CD4-positive, alpha-beta T cell (primary cell): ENCODE measurements around the gene IL13RA2. TPM values are rescaled to one million over a fixed set of nuclear protein-coding genes. Genes with fewer than 3 reads are reported as not detected.

ENCODE experiments used
- ATAC-seq: fragments of 200-7000 bp; cut with Tn5 transposase; one replicate; pipeline ENCODE4 v1.10.0; 2022; ENCODE audit warnings: mild to moderate bottlenecking; ENCODE audit not compliant: poor library complexity
- CTCF ChIA-PET: fragments of 350-600 bp; sonication (Branson Sonifier 250); formaldehyde crosslinking; loops from one replicate; lab custom pipeline; 2021; ENCODE audit warnings: antibody characterized with exemption, inconsistent platforms; lab: Charles Lee
- POLR2A ChIA-PET: fragments of 350-600 bp; sonication (Branson Sonifier 250); formaldehyde crosslinking; loops from one replicate; lab custom pipeline; 2021; ENCODE audit warnings: antibody characterized with exemption, inconsistent platforms; lab: Charles Lee
- DNase-seq, 14 experiments: peaks; one replicate each; pipeline ENCODE4 v3.0.0-alpha.2; 2013 to 2020; ENCODE audit warnings: mixed read lengths in 2 of 14
- H3K27ac ChIP-seq, 2 donors: one replicate each; pipeline versions ENCODE4 v1.5.1 to v1.7.0; 2013; ENCODE audit warnings: low read length in 2 of 2, low read depth in 1 of 2, mild to moderate bottlenecking in 1 of 2
- H3K27me3 ChIP-seq, 2 experiments: 1 replicate in 1 of 2; 2 replicates in 1 of 2; pipeline versions ENCODE4 v1.6.1 to v1.7.0; 2013; ENCODE audit warnings: low read length in 2 of 2, control low read depth in 1 of 2, mild to moderate bottlenecking in 1 of 2, moderate library complexity in 1 of 2; ENCODE audit not compliant: insufficient read depth in 2 of 2, control insufficient read depth in 1 of 2
- H3K36me3 ChIP-seq: one replicate; pipeline ENCODE4 v1.6.1; 2013; ENCODE audit warnings: low read length, control low read depth; ENCODE audit not compliant: insufficient read depth
- H3K4me1 ChIP-seq: one replicate; pipeline ENCODE4 v1.6.1; 2013; ENCODE audit warnings: low read length, control low read depth; ENCODE audit not compliant: insufficient read depth
- H3K4me3 ChIP-seq: one replicate; pipeline ENCODE4 v1.5.1; 2013; ENCODE audit warnings: mild to moderate bottlenecking, low read length, moderate library complexity
- H3K9me3 ChIP-seq, 2 experiments: 1 replicate in 1 of 2; 2 replicates in 1 of 2; pipeline versions ENCODE4 v1.6.1 to v1.7.0; 2013; ENCODE audit warnings: low read length in 2 of 2, mild to moderate bottlenecking in 2 of 2, control low read depth in 1 of 2, moderate library complexity in 1 of 2; ENCODE audit not compliant: control insufficient read depth in 1 of 2, insufficient read depth in 1 of 2
- H3K27ac Mint-ChIP-seq: one replicate; pipeline ENCODE4 v1.8.0; 2020; ENCODE audit warnings: mixed read lengths
- H3K27me3 Mint-ChIP-seq: one replicate; pipeline ENCODE4 v1.8.0; 2021; ENCODE audit warnings: mixed read lengths
- H3K36me3 Mint-ChIP-seq: one replicate; pipeline ENCODE4 v1.8.0; 2021; ENCODE audit warnings: low read depth, mixed read lengths
- H3K4me1 Mint-ChIP-seq: one replicate; pipeline ENCODE4 v1.8.0; 2021; ENCODE audit warnings: low read depth, mixed read lengths
- H3K4me3 Mint-ChIP-seq: one replicate; pipeline ENCODE4 v1.8.0; 2020; ENCODE audit warnings: mild to moderate bottlenecking, mixed read lengths
- H3K9me3 Mint-ChIP-seq: one replicate; pipeline ENCODE4 v1.8.0; 2020; ENCODE audit warnings: mixed read lengths
- intact Hi-C, 2 experiments: fragments of 100-400 bp; cut with DNase I in 1 of 2; cut with micrococcal nuclease in 1 of 2; formaldehyde crosslinking; loops; one replicate each; pipeline versions ENCODE4 v1.15.1 to v1.9.0; 2023 to 2025; cut with DNase I, micrococcal nuclease
- total RNA-seq, 174 experiments: library from RNA in 2 of 174; stranded (reverse) in 2 of 174; gene quantifications; one replicate each; pipeline ENCODE4 v1.2.3 and lab custom pipeline; 2021 to 2026
- TF ChIP-seq, protein P1 (sequence below): fragments of 200-600 bp; IDR thresholded peaks from one replicate; pipeline ENCODE4 v1.8.0; 2022; ENCODE audit warnings: antibody characterized with exemption, mild to moderate bottlenecking

Gene IL13RA2
- total RNA-seq, 2 experiments from 2014 or later = not detected

DNA sequence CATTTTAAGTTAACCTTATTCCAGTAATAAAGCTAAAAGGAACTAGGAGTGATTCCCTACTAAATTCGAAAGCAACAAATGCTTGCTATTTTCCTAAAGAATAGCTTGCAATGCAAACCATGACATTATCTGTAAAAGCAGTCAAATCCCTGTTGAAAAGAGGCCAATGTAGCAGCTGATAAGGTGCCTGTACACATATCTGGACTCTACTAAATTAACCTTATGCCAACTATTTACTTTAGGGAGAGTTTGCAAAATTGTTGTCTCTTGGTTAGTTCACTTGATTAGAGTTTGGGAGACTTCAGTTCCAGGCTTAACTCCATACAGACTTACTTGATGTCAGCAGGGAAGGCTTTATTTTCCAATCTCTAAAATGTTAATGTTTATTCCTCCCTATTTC lies 6.0 kb downstream of the IL13RA2 start:
- Histone ChIP-seq H3K36me3 (no peaks in the 10 kb centered on the region), H3K9me3 (no peaks in the 10 kb centered on the region), H3K4me3 (no peak overlapping the region), H3K4me1 (no peaks in the 10 kb centered on the region), H3K27me3 (no peaks in the 10 kb centered on the region), H3K27ac (no peak overlapping the region)
- intact Hi-C loops = no loop called here
- ChIA-PET CTCF (no interaction called here), POLR2A (no interaction called here)
- TF ChIP-seq, protein P1, sequence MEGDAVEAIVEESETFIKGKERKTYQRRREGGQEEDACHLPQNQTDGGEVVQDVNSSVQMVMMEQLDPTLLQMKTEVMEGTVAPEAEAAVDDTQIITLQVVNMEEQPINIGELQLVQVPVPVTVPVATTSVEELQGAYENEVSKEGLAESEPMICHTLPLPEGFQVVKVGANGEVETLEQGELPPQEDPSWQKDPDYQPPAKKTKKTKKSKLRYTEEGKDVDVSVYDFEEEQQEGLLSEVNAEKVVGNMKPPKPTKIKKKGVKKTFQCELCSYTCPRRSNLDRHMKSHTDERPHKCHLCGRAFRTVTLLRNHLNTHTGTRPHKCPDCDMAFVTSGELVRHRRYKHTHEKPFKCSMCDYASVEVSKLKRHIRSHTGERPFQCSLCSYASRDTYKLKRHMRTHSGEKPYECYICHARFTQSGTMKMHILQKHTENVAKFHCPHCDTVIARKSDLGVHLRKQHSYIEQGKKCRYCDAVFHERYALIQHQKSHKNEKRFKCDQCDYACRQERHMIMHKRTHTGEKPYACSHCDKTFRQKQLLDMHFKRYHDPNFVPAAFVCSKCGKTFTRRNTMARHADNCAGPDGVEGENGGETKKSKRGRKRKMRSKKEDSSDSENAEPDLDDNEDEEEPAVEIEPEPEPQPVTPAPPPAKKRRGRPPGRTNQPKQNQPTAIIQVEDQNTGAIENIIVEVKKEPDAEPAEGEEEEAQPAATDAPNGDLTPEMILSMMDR = no peak
- ATAC-seq (no peak), DNase-seq (no peak)
- H3K9me3 Mint-ChIP-seq = no peaks in the 10 kb centered on the region
- no peaks in the 10 kb centered on the region for H3K4me1 Mint-ChIP-seq
- H3K36me3 Mint-ChIP-seq = no peaks in the 10 kb centered on the region
- H3K4me3 Mint-ChIP-seq = no peak overlapping the region
- no peak overlapping the region for H3K27ac Mint-ChIP-seq
- H3K27me3 Mint-ChIP-seq = no peaks in the 10 kb centered on the region

DNA sequence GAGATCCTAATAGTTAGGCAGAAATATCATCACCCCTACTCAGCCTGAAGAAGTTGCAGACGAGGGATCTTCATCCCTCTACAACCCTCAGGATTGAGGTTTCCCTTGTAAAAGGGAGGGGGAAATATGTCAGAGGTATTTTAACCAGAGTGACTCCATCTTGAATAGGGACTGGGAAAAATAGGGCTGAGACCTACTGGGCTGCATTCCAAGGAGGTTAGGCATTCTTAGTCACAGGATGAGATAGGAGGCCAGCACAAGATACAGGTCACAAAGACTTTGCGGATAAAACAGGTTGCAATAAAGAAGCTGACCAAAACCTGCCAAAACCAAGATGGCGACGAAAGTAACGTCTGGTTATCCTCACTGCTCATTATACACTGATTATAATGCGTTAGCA lies 17.5 kb downstream of the IL13RA2 start:
- H3K4me1 Mint-ChIP-seq = no peaks in the 10 kb centered on the region
- peaks cover 2% of the 10 kb centered on the region for H3K9me3 Mint-ChIP-seq
- intact Hi-C loops = no loop called here
- Histone ChIP-seq H3K27me3 (no peaks in the 10 kb centered on the region), H3K9me3 (no peaks in the 10 kb centered on the region), H3K36me3 (no peaks in the 10 kb centered on the region), H3K27ac (no peak overlapping the region), H3K4me1 (no peaks in the 10 kb centered on the region), H3K4me3 (no peak overlapping the region)
- no peaks in the 10 kb centered on the region for H3K36me3 Mint-ChIP-seq
- ChIA-PET POLR2A (no interaction called here), CTCF (no interaction called here)
- TF ChIP-seq, protein P1 = no peak
- H3K4me3 Mint-ChIP-seq = no peak overlapping the region
- no peak overlapping the region for H3K27ac Mint-ChIP-seq
- ATAC-seq (no peak), DNase-seq (no peak)
- H3K27me3 Mint-ChIP-seq = no peaks in the 10 kb centered on the region

DNA sequence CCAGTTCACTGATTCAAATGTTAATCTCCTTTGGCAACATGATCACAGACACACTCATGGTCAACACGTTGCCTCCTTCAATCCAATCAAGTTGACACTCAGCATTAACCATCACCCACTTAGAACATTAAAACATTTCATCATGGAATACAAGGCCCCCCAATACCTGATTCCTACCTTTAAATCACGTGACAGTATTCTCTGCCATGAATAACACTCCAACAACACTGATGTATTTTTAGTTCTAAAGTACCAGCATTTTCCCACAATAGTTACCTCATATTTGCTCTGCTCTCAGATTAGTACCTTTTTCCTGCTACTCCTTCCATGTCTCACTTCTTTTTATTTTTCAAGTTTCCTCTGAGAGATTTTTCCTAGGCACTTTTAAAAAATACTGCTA lies 19.6 kb downstream of the IL13RA2 start:
- intact Hi-C loops = no loop called here
- Mint-ChIP-seq H3K4me1 (no peaks in the 10 kb centered on the region), H3K27me3 (no peaks in the 10 kb centered on the region), H3K36me3 (no peaks in the 10 kb centered on the region), H3K9me3 (peaks cover 2% of the 10 kb centered on the region), H3K4me3 (no peak overlapping the region), H3K27ac (no peak overlapping the region)
- Histone ChIP-seq H3K27me3 (no peaks in the 10 kb centered on the region), H3K4me1 (no peaks in the 10 kb centered on the region), H3K9me3 (no peaks in the 10 kb centered on the region), H3K4me3 (no peak overlapping the region), H3K27ac (no peak overlapping the region), H3K36me3 (no peaks in the 10 kb centered on the region)
- TF ChIP-seq, protein P1 = no peak
- ChIA-PET POLR2A (no interaction called here), CTCF (no interaction called here)
- ATAC-seq = no peak
- DNase-seq = no peak
